WTC11 (cell line): Measurements from ENCODE around the gene ZNF658.
"Not testable (repeated sequence)": the region's sequence is repeated elsewhere in the genome, so short reads cannot be mapped to it uniquely, and the experiment has no call there.

Experiments
- ATF2 ChIP-seq: sonication (generic); formaldehyde crosslinking; IDR thresholded peaks from 2 replicates; pipeline ENCODE4 v1.8.1; 2022; ENCODE audit warnings: low read depth, missing genetic modification reagents, borderline replicate concordance
- CDX4 ChIP-seq: fragments of 250-450 bp; sonication (Bioruptor Pico); IDR thresholded peaks from 2 replicates; pipeline ENCODE4 v1.9.0; 2021; ENCODE audit warnings: moderate library complexity, mild to moderate bottlenecking, inconsistent platforms, borderline replicate concordance
- CREB1 ChIP-seq: sonication (generic); formaldehyde crosslinking; IDR thresholded peaks from 2 replicates; pipeline ENCODE4 v1.8.0; 2023; ENCODE audit warnings: mild to moderate bottlenecking, missing genetic modification reagents
- CTCF ChIP-seq: fragments of 200-600 bp; IDR thresholded peaks from 2 replicates; pipeline ENCODE4 v1.8.0; 2022; ENCODE audit warnings: antibody characterized with exemption
- FOXJ3 ChIP-seq: sonication (generic); formaldehyde crosslinking; IDR thresholded peaks from 2 replicates; pipeline ENCODE4 v1.9.0; 2021; ENCODE audit warnings: missing genetic modification reagents, mild to moderate bottlenecking, borderline replicate concordance
- JUN ChIP-seq: sonication (generic); formaldehyde crosslinking; IDR thresholded peaks from 2 replicates; pipeline ENCODE4 v1.8.0; 2023; ENCODE audit warnings: mild to moderate bottlenecking, missing genetic modification reagents
- MAX ChIP-seq: sonication (generic); formaldehyde crosslinking; IDR thresholded peaks from 2 replicates; pipeline ENCODE4 v1.8.0; 2022; ENCODE audit warnings: mild to moderate bottlenecking, missing genetic modification reagents
- NR2C2 ChIP-seq: sonication (generic); formaldehyde crosslinking; IDR thresholded peaks from 2 replicates; pipeline ENCODE4 v1.8.0; 2022; ENCODE audit warnings: mild to moderate bottlenecking, missing genetic modification reagents
- PREB ChIP-seq: sonication (generic); formaldehyde crosslinking; IDR thresholded peaks from 2 replicates; pipeline ENCODE4 v1.8.1; 2022; ENCODE audit warnings: mild to moderate bottlenecking, missing genetic modification reagents, moderate library complexity, borderline replicate concordance
- SP1 ChIP-seq: sonication (generic); formaldehyde crosslinking; conservative IDR thresholded peaks from 2 replicates; pipeline ENCODE4 v1.8.1; 2022; ENCODE audit warnings: missing genetic modification reagents
- STAT6 ChIP-seq: sonication (generic); formaldehyde crosslinking; conservative IDR thresholded peaks from 2 replicates; pipeline ENCODE4 v1.8.1; 2023; ENCODE audit warnings: mild to moderate bottlenecking, low read depth, missing genetic modification reagents, moderate library complexity
- TCF7 ChIP-seq: sonication (generic); formaldehyde crosslinking; IDR thresholded peaks from 2 replicates; pipeline ENCODE4 v1.8.0; 2022; ENCODE audit warnings: mild to moderate bottlenecking, low read depth, missing genetic modification reagents, moderate library complexity
- ZNF232 ChIP-seq: sonication (generic); formaldehyde crosslinking; IDR thresholded peaks from 2 replicates; pipeline ENCODE4 v1.8.0; 2022; ENCODE audit warnings: mild to moderate bottlenecking, missing genetic modification reagents
- ZNF396 ChIP-seq: fragments of 250-450 bp; sonication (Bioruptor Pico); IDR thresholded peaks from 2 replicates; pipeline ENCODE4 v1.8.0; 2021; ENCODE audit warnings: mild to moderate bottlenecking, moderate library complexity, borderline replicate concordance

GRCh38 chr9:66938322-66938721 lies 37.8 kb downstream of the ZNF658 start:
- not testable (repeated sequence) for TF ChIP-seq MAX; JUN (CRISPR knock-in tag); CDX4 (CRISPR knock-in tag); FOXJ3 (CRISPR knock-in tag); CTCF; ATF2; STAT6 (CRISPR knock-in tag); NR2C2 (CRISPR knock-in tag); ZNF396 (CRISPR knock-in tag); CREB1 (CRISPR knock-in tag); SP1 (CRISPR knock-in tag); ZNF232 (CRISPR knock-in tag); PREB; TCF7
